Measurements from ENCODE around the gene RBBP8. TPM values are rescaled to one million over a fixed set of nuclear protein-coding genes. Genes with fewer than 3 reads are reported as not detected.

The RBBP8 gene
- total RNA-seq, 1 donor from 2014 or later, result 6.7 TPM

- Histone ChIP-seq H3K4me3 (no peak overlapping the region), H3K36me3 (no peaks in the 10 kb centered on the region), H3K4me1 (no peaks in the 10 kb centered on the region), H3K27me3 (ENCODE audit: low read depth) (no peaks in the 10 kb centered on the region), H3K27ac (replicated peaks) (no peak overlapping the region), H3K9me3 (replicated peaks) (no peaks in the 10 kb centered on the region)
- no peak for TF ChIP-seq CTCF (IDR thresholded peaks at IDR 0.05; ENCODE audit: borderline replicate concordance)
- intact Hi-C loops (cut with micrococcal nuclease), result loop anchor here (10.0 kb wide), 1 partner anchor 60 kb away; no protein-coding TSS in a partner anchor
- no peak for DNase-seq
These were observed 8.5 kb upstream of the RBBP8 start for GRCh38 chr18:22924589-22924988.

- Histone ChIP-seq H3K27me3 (ENCODE audit: low read depth) (no peaks in the 10 kb centered on the region), H3K36me3 (no peaks in the 10 kb centered on the region), H3K4me1 (no peaks in the 10 kb centered on the region), H3K4me3 (no peak overlapping the region), H3K27ac (replicated peaks) (no peak overlapping the region), H3K9me3 (replicated peaks) (no peaks in the 10 kb centered on the region)
- no peak for TF ChIP-seq CTCF (IDR thresholded peaks at IDR 0.05; ENCODE audit: borderline replicate concordance)
- DNase-seq, result no peak
- intact Hi-C loops (cut with micrococcal nuclease), result loop anchor here (10.0 kb wide), 1 partner anchor 58 kb away; no protein-coding TSS in a partner anchor
These were observed 6.7 kb upstream of the RBBP8 start for GRCh38 chr18:22926454-22926853.

DNA sequence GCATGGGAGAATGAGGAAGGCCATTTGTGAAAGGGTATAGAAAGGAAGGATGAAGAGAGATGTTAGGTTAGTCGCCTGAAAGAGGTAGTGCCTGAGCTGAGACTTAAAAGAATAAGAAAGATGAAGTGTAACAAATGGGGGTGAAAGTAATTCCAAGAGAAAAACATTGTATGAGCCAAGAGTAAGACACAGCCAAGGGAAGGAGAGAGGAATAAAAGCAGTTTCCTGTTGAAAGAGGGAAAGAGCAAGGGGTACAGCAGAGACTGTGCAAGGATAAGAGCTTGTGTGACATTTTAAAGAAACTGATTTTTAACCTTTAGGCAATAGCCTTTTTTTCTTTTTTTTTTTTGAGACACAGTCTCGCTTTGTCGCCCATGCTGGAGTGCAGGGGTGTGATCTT lies 4.8 kb upstream of the RBBP8 start:
- no peak for DNase-seq
- H3K36me3 ChIP-seq, result no peaks in the 10 kb centered on the region
- no peak overlapping the region for H3K4me3 ChIP-seq
- no peaks in the 10 kb centered on the region for H3K27me3 ChIP-seq (ENCODE audit: low read depth)
- no peaks in the 10 kb centered on the region for H3K9me3 ChIP-seq (replicated peaks)
- H3K4me1 ChIP-seq, result peaks cover 12% of the 10 kb centered on the region
- intact Hi-C loops (cut with micrococcal nuclease), result loop anchor here (10.0 kb wide), 1 partner anchor 56 kb away; no protein-coding TSS in a partner anchor
- no peak overlapping the region for H3K27ac ChIP-seq (replicated peaks)
- no peak for TF ChIP-seq CTCF (IDR thresholded peaks at IDR 0.05; ENCODE audit: borderline replicate concordance)

- intact Hi-C loops (cut with micrococcal nuclease), result no loop called here
- no peaks in the 10 kb centered on the region for H3K27me3 ChIP-seq (ENCODE audit: low read depth)
These were observed 2.9 kb upstream of the RBBP8 start for GRCh38 chr18:22930089-22930713.

GRCh38 chr18:22932885-22933205 lies 283 bp upstream of the RBBP8 start:
- intact Hi-C loops (cut with micrococcal nuclease), result no loop called here
- no peak for TF ChIP-seq CTCF (IDR thresholded peaks at IDR 0.05; ENCODE audit: borderline replicate concordance)
- H3K9me3 ChIP-seq (replicated peaks), result no peaks in the 10 kb centered on the region
- no peak for DNase-seq
- H3K4me1 ChIP-seq, result peaks cover 26% of the 10 kb centered on the region
- no peaks in the 10 kb centered on the region for H3K36me3 ChIP-seq
- H3K27me3 ChIP-seq (ENCODE audit: low read depth), result no peaks in the 10 kb centered on the region
- peak overlapping the region; percentile 97 for H3K27ac ChIP-seq (replicated peaks)
- peak overlapping the region; percentile 82 for H3K4me3 ChIP-seq

More at GRCh38 chr18:22930089-22930713, 2.9 kb upstream of the RBBP8 start:
- TF ChIP-seq CTCF (IDR thresholded peaks at IDR 0.05; ENCODE audit: borderline replicate concordance), result peak; percentile 84
- no peak overlapping the region for H3K4me3 ChIP-seq
- H3K27ac ChIP-seq (replicated peaks), result no peak overlapping the region
- H3K9me3 ChIP-seq (replicated peaks), result no peaks in the 10 kb centered on the region
- H3K4me1 ChIP-seq, result peaks cover 26% of the 10 kb centered on the region
- DNase-seq, result peak; percentile 58
- no peaks in the 10 kb centered on the region for H3K36me3 ChIP-seq
